GM21825 (cell line): ENCODE measurements around the gene LRRK1.
A peak's percentile ranks its signal among the peaks of the same experiment; 100 is the strongest.

ENCODE experiments used
- ATAC-seq: cut with Tn5 transposase; IDR thresholded peaks from one replicate; pipeline ENCODE4 v1.9.1; 2021; ENCODE audit warnings: mild to moderate bottlenecking, moderate library complexity; ENCODE audit not compliant: unreplicated experiment

LRRK1 gene

GRCh38 chr15:100931143-100931890 is 12.2 kb downstream of the LRRK1 start:
- ATAC-seq, result peak; percentile 34

DNA sequence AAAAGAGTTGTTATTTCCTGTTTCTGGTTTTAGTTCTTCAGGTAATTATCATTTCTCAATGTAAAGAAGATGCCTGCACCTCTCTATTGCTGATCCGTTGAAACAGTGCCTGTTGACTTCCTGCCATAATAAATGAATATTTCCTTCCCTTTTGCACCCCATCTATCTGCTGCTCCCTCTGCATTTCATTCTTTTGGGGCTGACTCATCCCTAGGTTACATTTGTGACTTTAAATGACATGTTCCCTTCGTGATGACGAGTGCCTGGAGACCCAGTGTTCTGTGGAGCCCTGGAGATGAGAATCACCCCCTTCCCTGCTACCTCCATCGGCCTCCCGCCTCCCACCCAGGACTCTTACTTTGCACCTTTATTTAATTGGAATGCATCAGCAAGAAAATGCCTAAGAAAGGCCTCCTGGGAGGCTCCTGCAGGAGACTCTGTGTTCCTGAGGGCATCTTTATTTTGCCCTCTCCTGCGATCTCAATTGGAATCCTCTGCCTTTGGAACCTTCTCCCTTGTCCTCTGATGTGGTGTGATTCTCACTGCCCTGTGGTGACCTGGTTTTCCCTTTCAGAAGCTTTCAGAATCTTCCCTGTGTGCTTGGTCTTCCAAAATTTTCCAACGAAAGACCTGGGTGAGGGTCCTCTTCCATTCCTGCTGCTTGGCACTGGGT is 13.7 kb downstream of the LRRK1 start:
- no peak for ATAC-seq

- ATAC-seq, result no peak
These were observed 15.0 kb downstream of the LRRK1 start for GRCh38 chr15:100934166-100934565.

DNA sequence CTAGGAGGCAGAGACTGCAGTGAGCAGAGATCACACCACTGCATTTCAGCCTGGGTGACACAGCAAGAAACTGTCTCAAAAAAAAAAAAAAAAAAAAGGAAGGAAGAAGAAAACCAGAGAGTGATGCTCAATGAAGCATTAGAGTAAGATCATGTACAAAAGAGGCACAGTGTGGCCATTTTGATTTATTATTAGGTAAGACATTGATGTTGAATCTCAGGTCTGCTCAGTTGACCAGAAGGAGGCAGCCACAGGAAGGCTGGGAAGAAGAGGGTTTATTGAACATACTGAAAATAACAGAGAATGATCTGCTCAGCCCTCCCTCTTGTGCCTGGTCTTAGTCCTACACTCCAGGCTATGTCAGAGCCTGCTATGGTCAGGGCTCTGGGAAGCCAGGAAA is 15.6 kb downstream of the LRRK1 start:
- no peak for ATAC-seq

GRCh38 chr15:100937171-100937570 is 18.0 kb downstream of the LRRK1 start:
- ATAC-seq, result no peak

DNA sequence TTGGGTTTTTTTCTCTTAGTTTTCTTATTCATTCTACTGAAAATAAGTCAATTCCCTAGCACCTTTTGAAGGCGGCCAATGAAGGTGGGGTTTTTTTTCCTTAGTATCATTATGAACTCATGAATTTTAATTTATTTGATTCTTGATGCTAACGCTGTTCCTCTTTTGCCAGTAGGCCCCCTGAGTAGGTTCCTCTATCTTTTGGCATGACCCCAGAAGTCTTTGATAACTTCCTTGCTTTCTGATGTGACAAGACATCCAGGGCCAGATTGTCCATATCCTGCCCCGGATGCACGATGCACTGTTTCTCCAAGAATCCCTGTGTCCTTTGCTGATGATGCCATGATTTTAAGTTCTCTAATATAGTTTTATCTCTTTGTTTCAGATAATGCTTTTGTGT is 20.6 kb downstream of the LRRK1 start:
- ATAC-seq, result no peak

DNA sequence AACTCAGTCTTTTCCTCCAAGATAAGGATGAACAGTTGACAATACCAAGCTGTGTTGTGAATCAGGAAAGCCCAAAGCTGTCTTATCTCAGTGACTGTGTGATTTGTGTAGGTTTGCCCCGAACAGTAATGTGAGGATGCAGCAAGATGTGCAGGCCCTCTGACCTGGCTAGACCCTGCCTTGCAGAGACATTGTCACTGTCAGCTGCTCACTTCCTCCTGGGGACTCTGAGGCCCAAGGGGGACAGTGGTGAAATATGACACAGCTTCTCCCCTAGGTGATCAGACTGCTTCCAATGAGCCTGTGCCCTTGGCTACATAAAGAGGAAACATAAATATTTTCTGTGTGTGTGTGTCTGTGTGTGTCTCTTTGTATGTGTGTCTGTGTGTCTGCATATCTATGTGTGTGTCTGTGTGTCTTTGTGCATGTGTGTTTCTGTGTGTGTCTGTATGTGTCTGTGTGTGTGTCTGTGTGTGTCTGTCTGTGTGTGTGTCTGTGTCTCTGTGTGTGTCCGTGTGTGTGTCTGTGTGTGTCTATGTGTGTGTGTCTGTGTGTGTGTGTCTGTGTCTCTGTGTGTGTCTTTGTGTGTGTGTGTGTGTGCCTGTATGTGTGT is 21.7 kb downstream of the LRRK1 start:
- peak; percentile 66 for ATAC-seq

GRCh38 chr15:100941536-100941935 is 22.4 kb downstream of the LRRK1 start:
- ATAC-seq, result peak; percentile 47

- ATAC-seq, result no peak
These were observed 23.7 kb downstream of the LRRK1 start for GRCh38 chr15:100942656-100943425.

DNA sequence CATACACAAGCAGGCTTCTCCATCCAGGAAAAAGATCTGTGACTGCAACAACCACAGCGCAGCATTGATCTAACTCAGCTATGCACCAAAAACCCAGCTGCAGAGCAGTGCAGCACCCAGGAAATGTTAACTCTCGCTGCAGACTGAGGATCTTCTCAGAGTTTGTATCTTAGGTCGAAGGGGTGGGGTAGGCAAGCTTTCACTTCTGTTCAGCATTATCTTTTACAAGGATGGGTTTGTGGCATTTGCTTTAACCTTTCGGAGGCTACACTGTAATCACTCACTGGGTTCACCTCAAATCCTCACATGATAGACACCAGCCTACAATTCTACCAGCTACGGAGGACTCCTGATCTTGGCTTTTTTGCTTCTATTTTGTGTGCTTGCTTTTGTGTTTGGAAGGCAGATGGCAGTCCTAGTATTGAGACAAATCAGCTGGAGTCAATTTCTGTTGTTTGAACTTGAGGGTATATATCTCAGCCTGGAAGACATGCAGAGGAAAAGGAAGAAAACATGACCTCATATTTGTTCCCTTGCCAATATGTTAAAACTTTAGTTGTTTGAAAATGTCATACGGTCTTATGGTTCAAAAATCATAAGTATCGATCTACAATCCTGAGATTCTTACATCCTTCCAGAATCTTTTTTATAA is 25.2 kb downstream of the LRRK1 start:
- ATAC-seq, result peak; percentile 32

GRCh38 chr15:100944986-100945385 is 25.8 kb downstream of the LRRK1 start:
- ATAC-seq, result no peak

DNA sequence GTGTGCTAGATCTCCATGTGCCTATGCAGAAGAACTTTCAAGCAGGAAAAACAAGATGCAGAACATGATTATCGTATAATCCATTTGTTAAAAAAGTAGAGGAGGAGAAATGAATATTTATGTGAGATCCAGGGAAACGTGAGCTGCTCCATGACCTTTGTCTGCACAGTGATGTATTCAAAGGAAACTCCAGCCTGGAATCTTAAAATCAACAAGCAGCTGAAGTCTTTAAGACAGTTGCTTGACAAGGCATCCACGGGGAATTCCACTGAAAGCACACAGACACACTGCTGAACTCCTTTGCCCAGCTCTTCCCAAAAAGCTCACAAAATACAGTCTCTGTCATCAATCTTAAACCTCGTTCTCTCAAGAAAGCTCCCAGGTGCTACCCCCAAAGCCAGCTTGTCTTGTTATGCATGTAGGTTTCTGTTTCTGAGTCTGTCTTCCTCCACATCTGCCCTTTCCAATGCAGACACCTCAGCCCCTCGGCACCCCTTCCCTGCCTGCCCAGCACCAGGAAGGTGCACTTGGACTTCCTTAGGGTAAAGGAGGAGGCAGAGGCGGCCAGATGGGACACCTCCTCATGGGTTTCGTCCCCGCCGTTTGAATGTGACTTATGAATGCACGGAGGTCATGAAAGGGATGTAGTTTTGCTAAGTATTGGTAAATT is 28.7 kb downstream of the LRRK1 start:
- ATAC-seq, result no peak

GRCh38 chr15:100948430-100948762 is 29.2 kb downstream of the LRRK1 start:
- ATAC-seq, result no peak

- no peak for ATAC-seq
These were observed 30.5 kb downstream of the LRRK1 start for GRCh38 chr15:100949691-100950090.

- no peak for ATAC-seq
These were observed 32.8 kb downstream of the LRRK1 start for GRCh38 chr15:100951965-100952364.

DNA sequence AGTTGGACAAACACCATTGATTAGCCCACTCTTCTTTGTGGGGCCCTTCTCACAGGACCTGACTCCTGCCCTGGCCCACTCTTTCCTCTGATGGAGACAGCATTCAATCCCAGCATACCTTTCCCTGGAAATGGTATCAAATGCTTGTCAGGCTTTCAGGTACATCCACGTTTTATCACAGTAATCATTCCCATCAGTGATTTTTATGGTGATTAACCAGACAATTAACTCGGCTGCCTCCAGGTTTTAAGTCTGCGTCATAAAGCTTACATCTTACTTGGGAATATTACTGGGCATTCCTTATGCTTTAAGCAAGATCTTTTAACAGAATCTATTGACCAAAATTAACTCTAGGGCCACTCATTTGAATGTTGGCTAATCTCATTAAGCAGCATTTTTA is 33.4 kb downstream of the LRRK1 start:
- no peak for ATAC-seq

- ATAC-seq, result no peak
These were observed 39.3 kb downstream of the LRRK1 start for GRCh38 chr15:100958326-100959065.

- no peak for ATAC-seq
These were observed 40.2 kb downstream of the LRRK1 start for GRCh38 chr15:100959066-100960050.

DNA sequence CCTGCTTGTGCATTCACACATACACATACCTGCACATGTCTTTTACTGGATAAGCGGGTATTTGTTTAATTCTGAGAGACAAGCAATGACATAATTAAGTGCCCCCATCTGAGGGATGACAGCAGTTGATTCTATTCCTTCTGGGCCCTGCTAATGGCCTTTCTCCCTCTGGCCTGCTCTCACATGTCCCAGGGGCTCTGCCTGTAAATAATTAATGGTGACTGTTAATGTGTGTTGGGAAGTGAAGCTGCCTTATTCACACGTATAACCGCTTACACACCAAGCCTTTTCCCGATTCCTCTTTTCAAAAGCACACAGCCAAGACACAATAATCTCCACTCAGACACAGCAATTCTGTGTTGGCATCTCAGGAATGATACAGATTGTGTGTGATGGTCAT is 47.8 kb downstream of the LRRK1 start:
- ATAC-seq, result peak; percentile 74
